EH (cell line): ENCODE results near the gene ME2.
"Not testable (repeated sequence)": the region's sequence is repeated elsewhere in the genome, so short reads cannot be mapped to it uniquely, and the experiment has no call there.

Experiments
- DNase-seq: peaks from one replicate; pipeline ENCODE4 v3.0.0-alpha.2; 2015; ENCODE audit warnings: low read depth

Gene ME2

DNA sequence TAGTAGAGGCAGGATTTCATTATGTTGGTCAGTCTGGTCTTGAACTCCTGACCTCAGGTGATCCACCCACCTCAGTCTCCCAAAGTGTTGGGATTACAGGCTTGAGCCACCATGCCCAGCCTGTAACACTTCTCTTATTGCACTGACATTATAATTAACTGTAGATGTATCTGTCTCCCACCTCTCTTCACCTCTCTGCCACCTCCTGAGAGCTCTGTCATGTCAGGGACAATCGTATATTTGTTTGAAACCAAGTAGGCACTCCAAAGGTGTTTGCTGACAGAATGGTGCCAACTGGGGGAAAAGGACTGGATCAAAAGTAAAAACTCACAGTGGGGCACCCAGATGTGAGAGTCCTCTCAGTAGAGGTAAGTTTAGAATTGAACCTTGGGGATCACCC is 17.3 kb upstream of the ME2 start:
- no peak for DNase-seq

DNA sequence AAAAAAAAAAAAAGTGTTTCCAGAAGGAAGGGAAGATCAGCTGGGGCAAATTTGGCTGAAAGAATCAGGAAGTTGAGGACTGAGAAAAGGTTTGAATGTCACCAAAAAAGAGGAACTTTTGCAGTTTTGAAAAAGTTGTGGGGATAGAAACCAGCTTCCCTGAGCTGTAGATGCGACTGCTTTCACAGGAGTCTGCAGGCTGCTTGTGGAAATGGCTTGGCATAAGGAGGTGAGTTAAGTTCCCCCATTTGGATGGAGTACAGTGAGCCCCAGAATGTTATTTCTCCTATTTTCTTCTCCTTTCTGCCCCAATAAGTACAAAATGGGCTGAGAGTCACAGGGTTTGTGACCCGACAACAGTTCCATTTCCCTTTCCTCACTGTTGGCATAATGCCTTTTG is 16.5 kb upstream of the ME2 start:
- no peak for DNase-seq

DNA sequence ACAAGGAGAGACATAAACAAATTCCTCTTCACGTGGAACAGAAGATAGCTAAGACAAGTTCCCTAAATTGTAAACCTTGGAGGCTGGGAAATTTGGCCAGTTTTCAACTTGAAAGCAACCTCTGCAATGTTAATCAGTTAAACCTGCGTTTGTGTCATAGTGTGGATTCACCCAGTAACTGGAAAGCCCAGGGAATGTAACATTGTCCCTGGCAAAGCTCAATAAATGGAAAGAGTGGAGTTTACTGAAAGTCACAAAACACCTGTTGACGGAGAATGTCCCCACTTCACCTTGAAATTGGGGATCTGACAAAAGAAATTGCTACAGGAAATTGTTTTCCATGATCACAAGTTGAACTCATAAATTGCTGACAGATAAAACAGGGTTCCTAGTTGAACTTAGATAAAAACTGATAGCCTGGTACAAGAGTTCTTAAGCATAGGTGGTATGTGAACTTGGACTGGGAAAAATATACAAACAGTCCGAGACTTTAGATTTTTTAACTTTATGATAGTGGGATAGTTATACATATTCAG is 15.0 kb upstream of the ME2 start:
- DNase-seq = no peak

DNA sequence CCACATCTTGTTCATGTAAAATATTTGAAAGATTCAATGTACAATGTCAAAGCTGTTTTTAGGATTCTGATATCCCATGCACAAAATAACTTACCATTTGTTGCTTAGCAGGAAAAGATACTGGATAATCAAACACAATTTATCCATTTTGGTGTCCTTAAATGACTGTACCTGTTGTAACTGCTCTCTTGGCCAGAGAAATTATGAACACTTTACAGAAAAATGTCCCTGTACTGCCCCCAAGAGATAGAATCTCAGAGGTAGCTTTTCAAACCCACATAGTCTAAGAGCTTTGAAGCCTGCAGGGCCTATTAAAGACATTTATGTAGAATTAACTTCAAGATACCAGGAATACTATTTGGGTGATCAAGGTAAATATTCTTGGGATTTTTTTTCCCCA is 12.2 kb upstream of the ME2 start:
- DNase-seq = no peak

DNA sequence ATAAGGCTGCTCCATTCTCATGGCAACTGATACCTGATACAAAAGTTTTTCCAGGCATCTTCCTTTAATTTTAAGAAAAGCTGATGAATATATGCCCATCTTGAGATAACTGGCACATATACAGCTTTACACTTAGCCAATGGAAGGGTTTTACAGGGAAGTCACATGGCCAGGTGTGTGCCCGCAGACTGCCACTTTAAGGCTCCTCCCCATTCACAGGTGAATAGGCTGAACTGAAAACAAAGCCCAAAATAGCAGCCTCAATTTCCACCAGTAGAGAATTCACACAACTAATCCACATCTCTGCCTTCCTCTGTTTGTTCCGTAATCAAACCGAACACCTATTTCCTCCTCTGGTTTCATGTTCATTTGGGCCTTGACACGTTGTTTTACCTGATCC is 9.8 kb upstream of the ME2 start:
- DNase-seq = no peak

DNA sequence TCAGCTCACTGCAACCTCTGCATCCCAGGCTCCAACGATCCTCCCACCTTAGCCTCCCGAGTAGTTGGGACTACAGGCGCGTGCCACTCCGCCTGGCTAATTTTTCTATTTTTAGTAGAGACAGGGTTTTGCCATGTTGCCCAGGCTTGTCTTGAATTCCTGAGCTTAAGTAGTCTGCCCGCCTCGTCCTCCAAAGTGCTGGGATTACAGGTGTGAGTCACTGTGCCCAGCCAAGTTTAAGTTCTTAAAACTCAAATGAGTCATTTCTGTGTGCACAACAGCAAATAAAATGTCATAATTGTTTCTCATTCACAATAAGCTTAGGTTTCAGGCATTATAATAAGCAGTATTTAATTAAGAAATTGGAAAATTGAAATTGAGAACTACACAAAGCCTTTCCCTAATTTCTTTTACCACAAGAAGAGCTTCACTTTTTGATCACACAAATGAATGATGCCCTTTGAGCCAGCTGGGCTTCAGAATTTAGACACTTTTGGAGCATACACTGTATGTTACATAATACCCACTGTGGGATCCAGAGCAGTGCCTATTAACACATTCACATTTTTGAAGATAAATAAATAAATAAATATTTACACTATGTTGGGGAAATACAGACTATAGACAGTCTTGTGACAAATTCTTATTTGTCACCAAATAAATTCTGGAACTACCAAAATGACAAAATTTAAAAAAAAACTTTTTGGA is 8.6 kb upstream of the ME2 start:
- DNase-seq = peak; percentile 71

DNA sequence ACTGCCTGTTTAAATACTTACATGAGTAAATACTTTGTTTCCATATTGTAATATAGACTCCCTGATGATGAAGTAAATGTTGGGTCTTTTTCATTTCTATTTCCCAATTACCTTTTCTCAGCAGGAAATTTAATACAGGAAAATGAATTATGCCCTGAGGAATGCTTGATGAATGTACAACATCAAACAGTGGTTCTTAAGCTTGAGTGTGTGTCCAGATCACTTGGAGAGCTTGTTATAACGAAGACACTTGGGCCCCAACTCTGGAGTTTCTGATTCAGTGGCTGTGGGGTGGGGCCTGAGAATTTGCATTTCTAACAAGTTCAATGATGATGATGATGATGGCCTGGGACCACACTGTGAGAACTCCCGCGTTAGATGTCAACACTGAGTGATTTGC is 7.1 kb upstream of the ME2 start:
- no peak for DNase-seq

DNA sequence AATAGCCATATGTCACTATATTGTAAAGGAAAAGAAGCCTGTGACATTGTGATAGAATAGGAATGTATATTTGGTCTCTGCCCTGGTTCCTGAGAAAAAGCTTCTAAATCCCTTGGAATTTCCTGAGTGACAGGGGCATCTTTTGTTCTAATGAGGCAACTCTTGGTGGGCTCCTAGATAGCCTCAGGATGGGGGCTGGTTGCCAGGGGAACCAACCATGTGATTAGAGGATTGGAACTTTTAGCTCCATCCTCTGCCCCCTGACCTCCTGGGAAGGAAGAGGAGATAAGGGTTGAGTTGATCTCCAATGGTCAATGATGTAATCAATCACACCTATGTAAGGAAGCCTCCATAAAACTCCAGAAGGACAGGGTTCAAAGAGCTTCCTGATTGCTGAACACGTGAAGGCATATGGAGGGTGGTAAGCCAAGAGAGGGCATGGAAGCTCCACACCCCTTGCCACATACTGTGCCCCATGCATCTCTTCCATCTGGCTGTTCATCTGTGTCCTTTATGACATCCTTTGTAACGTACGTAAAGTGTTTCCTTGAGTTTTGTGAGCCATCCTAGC is 2.9 kb upstream of the ME2 start:
- no peak for DNase-seq

DNA sequence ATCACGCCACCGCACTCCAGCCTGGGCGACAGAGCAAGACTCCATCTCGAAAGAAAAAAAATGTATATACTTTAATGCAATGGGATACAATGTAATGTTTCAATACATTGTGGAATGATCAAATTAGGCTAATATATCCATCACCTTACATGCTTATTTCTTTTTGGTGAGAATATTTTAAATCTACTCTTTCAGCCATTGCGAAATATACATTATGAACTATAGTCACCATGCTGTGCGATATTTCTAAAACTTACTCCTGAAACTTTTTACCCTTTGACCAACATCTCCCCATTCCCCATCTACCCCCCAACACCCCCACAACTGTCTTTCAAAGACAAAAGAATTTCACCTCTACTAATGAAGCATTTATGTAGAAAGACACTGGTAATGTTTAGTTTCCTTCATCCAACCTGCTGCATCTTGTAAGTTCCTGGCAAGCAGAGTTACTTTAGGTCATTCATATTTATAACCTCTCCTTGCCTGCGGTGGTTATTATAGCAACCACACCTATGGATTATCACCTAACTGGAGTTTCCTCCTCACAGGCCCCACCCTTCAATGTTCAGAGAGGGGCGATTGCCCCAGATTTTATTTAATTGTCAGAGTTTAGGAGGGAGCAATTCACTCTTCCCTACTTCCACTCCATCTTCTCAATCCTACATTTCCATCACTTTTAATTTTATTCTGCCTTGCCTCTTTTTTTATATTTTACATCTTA is 1.2 kb upstream of the ME2 start:
- no peak for DNase-seq

DNA sequence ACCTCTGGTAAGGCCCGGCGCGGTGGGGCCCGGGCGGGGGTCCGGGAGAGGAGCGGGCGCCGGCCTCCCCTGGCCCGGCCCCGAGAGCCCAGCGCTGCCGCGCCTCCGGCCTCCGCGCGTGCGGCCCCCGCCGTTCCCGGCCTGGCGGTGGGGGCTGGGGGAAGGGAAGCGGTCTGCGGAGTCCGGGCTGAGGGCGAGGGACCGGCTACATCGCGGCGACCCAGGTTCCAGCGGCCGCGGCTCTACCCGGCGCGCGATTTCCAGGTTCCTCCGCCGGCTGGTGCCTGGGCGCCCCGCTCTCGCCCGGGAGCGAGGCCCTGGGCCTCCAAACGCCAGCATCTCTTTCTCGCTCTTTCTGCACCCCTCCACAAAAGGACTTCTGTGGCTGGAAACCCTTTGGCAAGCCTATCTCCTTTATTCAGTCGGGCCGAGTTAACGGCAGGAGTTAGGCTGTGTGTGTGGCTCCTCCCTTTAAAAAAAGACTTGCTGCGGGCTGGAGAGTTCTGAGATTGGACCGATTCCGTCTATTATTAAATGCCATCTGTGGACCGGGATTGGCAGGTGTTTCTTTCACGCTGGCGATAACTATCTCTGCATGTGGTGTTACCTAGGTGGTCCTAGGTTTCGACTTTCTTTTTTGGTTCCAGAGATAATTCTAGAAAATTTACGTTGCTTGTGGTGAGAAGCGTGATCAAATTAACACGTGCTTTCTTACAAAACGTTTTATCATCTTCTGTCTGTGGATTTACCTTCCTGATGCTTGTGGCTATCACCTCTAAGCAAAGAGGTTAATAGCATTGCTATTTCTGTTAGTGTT is 592 bp downstream of the ME2 start:
- peak; percentile 59 for DNase-seq

DNA sequence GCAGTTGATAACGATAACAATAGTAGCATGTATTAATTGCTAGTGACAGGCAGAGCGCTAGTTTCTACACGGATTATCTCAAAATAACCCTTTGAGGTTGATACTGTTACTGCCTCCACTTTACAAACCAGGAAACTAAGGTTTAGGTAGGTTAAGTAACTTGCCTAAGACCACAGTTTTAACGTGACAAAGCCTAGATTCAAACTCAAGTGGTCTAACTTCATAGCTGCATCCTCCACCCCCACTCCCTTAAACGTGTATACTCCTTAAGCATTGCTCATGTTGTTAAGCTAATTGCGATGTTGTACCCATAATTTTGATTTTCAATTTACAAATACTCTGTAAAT is 1.2 kb downstream of the ME2 start:
- DNase-seq = peak; percentile 9

DNA sequence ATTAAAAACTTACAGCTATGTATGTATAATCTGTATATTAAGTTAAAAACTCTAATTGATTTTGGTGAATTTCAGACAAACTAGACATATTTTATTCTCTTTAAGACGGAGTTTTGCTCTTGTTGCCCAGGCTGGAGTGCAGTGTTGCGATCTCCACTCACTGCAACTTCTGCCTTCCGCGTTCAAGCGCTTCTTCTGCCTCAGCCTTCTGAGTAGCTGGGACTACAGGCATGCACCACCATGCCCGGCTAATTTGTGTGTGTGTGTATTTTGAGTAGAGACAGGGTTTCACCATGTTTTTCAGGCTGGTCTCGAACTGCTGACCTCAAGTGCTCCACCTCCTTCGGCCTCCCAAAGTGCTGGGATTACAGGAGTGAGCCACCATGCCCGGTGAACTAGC is 2.0 kb downstream of the ME2 start:
- not testable (repeated sequence) for DNase-seq

DNA sequence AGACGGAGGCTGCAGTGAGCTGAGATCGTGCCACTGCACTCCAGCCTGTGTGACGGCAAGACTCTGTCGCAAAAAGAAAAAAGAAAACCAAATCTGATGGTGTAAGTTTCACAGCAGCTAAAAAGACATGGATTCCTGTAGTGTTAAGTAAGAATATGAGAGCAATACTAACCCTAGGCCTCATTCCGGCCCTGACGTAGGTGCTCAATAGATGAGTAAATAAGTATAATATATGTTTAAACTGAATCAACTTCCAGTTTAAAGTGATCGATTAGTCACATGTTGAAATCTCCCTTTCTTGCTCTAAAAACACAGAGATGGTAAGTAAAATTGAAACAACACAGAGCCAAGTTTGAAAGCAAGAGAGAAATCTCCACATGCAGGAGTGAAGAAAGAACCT is 8.0 kb downstream of the ME2 start:
- no peak for DNase-seq

DNA sequence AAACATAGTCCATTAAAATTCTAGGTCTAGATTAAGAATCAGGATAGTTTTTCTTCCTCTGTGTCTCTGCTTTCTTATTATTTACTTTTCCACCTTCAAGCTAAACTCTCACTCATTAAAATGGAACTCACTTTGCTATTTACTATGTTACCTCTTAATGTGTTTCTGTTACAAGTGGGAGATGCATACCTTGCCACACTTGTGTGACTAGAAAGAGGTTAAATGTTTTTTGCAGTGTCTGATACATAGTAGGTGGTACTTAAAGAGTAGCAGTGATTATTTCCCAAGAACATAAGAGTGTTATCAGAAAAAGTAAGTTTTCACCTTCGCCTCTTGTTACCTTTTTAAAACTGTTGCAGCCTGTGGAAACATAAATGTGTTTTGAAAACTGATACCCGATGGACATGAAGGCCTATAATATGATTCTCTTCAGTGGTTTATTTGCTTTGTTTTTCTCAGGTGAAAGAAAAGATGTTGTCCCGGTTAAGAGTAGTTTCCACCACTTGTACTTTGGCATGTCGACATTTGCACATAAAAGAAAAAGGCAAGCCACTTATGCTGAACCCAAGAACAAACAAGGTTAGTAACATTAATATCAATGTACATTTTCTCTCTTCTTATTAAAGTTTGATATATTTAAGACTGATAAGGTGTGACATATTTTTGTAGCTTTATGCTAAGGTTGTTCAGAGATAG is 16.6 kb downstream of the ME2 start:
- DNase-seq = no peak

DNA sequence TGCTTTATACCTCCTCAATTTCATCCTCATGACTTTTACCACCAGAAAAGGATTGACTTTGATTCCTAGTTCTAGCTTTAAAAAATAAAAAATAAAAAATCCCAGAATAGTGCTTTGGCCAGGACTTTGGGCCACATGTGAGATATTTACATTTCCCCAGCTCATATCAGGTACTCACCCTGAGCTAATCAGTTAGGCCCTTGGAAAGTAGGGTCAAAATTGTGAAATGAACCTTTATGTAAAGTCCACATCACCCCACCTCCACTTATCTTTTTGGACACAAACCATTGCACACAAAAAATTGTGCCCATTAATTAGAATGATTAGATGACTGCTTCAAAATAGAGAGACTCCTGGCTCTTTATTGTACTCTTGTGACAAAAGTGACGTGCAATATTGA is 17.2 kb downstream of the ME2 start:
- DNase-seq = no peak

DNA sequence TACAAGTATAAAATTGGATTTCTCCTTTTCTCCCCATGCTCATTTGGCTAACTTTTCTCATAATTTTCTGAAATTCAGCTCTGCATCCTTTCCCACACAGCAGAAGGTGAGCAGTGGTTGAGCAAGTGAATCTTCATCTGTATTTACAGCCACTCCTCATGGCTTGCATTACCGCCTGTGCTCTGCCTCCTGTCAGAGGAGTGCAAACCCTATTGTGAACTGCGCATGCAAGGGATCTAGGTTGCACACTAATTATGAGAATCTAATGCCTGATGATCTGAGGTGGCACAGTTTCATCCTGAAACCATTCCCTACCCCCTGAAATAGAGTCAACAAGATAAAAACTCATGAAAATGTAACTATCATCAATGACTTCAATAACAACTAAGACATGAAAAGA is 20.0 kb downstream of the ME2 start:
- DNase-seq = no peak

DNA sequence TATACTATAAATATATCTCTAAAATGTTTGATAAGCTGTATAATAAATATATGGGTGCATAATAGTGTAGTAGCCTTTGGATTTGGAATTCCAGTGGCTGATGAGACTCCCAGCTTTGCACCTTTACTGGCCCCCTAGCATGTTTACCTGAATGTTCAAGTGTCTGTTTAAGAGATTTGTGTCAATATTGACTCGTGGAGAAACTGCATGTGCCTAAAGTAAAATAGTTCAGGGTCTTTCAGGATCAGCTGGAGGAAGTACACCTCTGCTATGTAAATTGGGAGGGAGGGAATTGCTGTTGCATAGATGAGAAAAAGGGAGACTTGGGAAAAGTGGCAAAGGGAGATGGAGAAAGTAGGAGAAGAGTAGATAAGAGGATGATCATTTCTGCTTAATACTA is 23.9 kb downstream of the ME2 start:
- no peak for DNase-seq

DNA sequence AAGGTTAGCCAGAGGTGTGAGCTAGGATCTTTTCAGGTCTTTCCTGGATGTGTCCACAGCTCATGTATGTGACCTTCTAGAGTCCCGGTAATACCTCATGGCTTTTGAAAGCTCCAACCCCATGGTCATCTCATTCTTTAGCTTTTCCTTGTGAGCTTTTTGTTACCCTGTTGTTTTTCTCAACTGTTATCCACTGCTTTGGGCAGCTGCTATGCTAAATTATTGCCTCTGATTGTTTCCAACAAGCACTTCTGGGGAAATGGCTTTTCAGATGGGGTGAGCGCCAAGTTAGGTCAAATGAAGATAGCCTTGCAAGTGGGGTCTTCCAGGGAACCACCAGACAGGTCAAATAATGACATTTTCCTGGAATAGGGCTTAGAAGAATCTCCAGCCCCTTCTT is 27.9 kb downstream of the ME2 start:
- no peak for DNase-seq

DNA sequence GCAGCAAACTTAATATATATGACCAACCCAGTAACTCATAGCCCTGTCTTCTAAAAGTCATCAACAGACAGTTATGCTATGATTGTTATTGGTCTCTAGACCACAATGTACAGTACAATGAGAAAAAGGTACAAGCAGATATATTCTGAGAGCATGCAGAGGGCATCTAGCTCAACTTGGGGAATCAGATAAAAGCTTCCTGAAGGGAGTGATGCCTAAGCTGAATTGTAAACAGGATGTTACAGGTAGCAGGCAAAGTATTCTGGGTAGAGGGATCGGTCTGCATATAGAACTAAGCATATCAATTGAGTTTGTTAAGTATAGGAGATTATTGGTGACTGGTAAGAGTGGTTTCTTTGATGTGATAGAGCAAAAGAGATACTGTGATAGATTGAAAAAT is 30.3 kb downstream of the ME2 start:
- no peak for DNase-seq

DNA sequence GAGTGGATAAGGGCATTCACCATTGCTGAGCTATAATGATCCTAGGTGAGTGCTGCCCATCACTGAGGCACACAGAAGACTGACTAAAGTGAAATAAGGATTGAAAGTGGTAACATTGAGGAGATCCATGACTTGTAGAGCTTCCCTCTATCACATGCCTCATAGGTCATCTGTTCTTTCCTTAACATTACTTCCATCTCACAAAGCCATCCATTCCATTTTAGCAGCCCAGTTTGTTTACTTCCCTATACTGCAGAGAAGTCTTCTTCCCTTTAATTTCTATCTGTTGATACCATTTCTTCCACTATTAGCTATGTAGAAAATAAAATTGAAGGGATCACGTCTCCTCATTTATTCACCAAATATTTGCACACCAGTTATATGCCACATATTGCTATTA is 32.1 kb downstream of the ME2 start:
- no peak for DNase-seq

DNA sequence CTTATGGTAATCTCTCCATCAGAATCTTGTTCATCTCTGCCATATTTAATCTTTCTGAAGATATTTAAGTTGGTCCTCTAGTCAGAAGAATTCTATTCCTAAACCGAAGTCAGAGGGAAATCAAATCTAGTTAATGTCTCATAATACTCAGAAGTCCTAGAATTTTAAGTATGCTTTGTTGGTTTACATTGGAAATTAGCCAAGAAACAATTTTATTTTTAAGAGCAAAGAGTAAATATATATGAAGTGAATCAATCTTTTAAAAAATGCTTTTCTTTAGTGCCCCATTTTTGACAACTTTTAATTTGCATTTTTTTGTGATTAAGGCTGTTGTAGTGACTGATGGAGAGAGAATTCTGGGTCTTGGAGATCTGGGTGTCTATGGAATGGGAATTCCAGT is 38.1 kb downstream of the ME2 start:
- peak; percentile 76 for DNase-seq

DNA sequence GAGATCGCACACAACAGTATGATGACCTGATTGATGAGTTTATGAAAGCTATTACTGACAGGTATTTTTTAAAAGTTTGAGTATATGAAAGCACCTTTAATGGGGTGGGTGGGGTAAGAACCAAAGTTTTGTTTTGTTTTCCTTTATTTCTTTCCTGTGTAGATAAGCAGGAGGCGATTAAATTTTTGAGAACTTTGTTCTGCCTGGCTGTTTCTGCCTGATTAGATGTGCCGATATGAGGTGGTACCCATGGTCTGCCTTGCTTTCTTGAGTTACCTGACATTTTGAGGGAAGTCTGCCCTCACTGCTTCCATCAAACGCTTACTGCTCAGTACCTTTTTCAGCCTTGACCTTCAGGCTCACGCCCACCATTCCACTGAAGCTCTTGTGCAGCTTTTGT is 39.2 kb downstream of the ME2 start:
- DNase-seq = no peak
